ENCODE measurements around the gene MITF. TPM values are rescaled to one million over a fixed set of nuclear protein-coding genes. Genes with fewer than 3 reads are reported as not detected.

Gene MITF
- total RNA-seq, 4 donors from 2014 or later = 12.2 to 20.9 (median 17.1) TPM

- no peaks in the 10 kb centered on the region for H3K36me3 ChIP-seq
- no peak overlapping the region for H3K4me3 ChIP-seq
- H3K9me3 ChIP-seq = no peaks in the 10 kb centered on the region
- WGBS, 2 donors (ENCODE audit: low coverage in 1 of 2) = 54 to 56% methylated on average over 3 of the region's 3 CpGs
- TF ChIP-seq EP300 (IDR thresholded peaks at IDR 0.05; ENCODE audit: low read depth) = no peak
- no peak for TF ChIP-seq POLR2A (IDR thresholded peaks at IDR 0.05)
- no peak for TF ChIP-seq CTCF (IDR thresholded peaks at IDR 0.05)
- TF ChIP-seq POLR2AphosphoS5 (IDR thresholded peaks at IDR 0.05) = no peak
- DNase-seq = no peak
- intact Hi-C loops (cut with DNase I; ENCODE audit: low total_unique reads) (no loop called here), in situ Hi-C loops (cut with MboI; ENCODE audit: low pct_ligation_motif_present in 1 of 4, low pct_unique_long_range_greater_than_20kb in 1 of 4, low sequenced_read_pairs in 3 of 4) (no loop called here)
- H3K27me3 ChIP-seq = no peaks in the 10 kb centered on the region
- H3K4me1 ChIP-seq = peaks cover 19 to 45% (median 30%) of the 10 kb centered on the region in 4 donors
- peak overlapping the region; percentile 63 to 80 (median 74) for H3K27ac ChIP-seq
Measured at GRCh38 chr3:69764121-69764741, 25.0 kb downstream of the MITF start.

- Histone ChIP-seq H3K36me3 (no peaks in the 10 kb centered on the region), H3K4me1 (peaks cover 19 to 45% (median 30%) of the 10 kb centered on the region in 4 donors), H3K27me3 (no peaks in the 10 kb centered on the region), H3K9me3 (no peaks in the 10 kb centered on the region), H3K27ac (peak overlapping the region; percentile 63 to 80 (median 74)), H3K4me3 (no peak overlapping the region)
- in situ Hi-C loops (cut with MboI; ENCODE audit: low pct_ligation_motif_present in 1 of 4, low pct_unique_long_range_greater_than_20kb in 1 of 4, low sequenced_read_pairs in 3 of 4) = no loop called here
- WGBS, 2 donors (ENCODE audit: low coverage in 1 of 2) = 73 to 74% methylated on average over 1 to 3 of the region's 3 CpGs
- intact Hi-C loops (cut with DNase I; ENCODE audit: low total_unique reads) = no loop called here
- DNase-seq = no peak
- no peak for TF ChIP-seq POLR2AphosphoS5 (IDR thresholded peaks at IDR 0.05)
Measured at GRCh38 chr3:69764861-69765260, 25.6 kb downstream of the MITF start.

- Histone ChIP-seq H3K27ac (peak overlapping the region in 1 of 4 donors; percentile 0), H3K4me1 (peaks cover 19 to 57% (median 31%) of the 10 kb centered on the region in 4 donors)
Measured at GRCh38 chr3:69766638-69767037, 27.4 kb downstream of the MITF start.

GRCh38 chr3:69767571-69767970 lies 28.3 kb downstream of the MITF start:
- intact Hi-C loops (cut with DNase I; ENCODE audit: low total_unique reads) (no loop called here), in situ Hi-C loops (cut with MboI; ENCODE audit: low pct_ligation_motif_present in 1 of 4, low pct_unique_long_range_greater_than_20kb in 1 of 4, low sequenced_read_pairs in 3 of 4) (no loop called here)
- H3K27ac ChIP-seq = peak overlapping the region in 2 of 4 donors; percentile 12 to 26
- H3K4me1 ChIP-seq = peaks cover 17 to 56% (median 26%) of the 10 kb centered on the region in 4 donors
- no peak for TF ChIP-seq POLR2AphosphoS5 (IDR thresholded peaks at IDR 0.05)
- no peak for TF ChIP-seq EP300 (IDR thresholded peaks at IDR 0.05; ENCODE audit: low read depth)
- TF ChIP-seq CTCF (IDR thresholded peaks at IDR 0.05) = no peak
- no peak for TF ChIP-seq POLR2A (IDR thresholded peaks at IDR 0.05)
- H3K27me3 ChIP-seq = no peaks in the 10 kb centered on the region
- DNase-seq = peak; percentile 26
- no peaks in the 10 kb centered on the region for H3K9me3 ChIP-seq
- no peak overlapping the region for H3K4me3 ChIP-seq
- H3K36me3 ChIP-seq = no peaks in the 10 kb centered on the region
- 51 to 66% methylated on average over 5 of the region's 5 CpGs for WGBS, 2 donors (ENCODE audit: low coverage in 1 of 2)

More at GRCh38 chr3:69766638-69767037, 27.4 kb downstream of the MITF start:
- Histone ChIP-seq H3K9me3 (no peaks in the 10 kb centered on the region), H3K4me3 (no peak overlapping the region), H3K36me3 (no peaks in the 10 kb centered on the region), H3K27me3 (no peaks in the 10 kb centered on the region)
- intact Hi-C loops (cut with DNase I; ENCODE audit: low total_unique reads) = no loop called here
- 85% methylated on average over 3 of the region's 3 CpGs; no CpG with 5 or more reads in 1 of the 2 donors for WGBS, 2 donors (ENCODE audit: low coverage in 1 of 2)
- TF ChIP-seq CTCF (IDR thresholded peaks at IDR 0.05) = no peak
- DNase-seq = no peak
- in situ Hi-C loops (cut with MboI; ENCODE audit: low pct_ligation_motif_present in 1 of 4, low pct_unique_long_range_greater_than_20kb in 1 of 4, low sequenced_read_pairs in 3 of 4) = no loop called here

- H3K27me3 ChIP-seq = no peaks in the 10 kb centered on the region
- in situ Hi-C loops (cut with MboI; ENCODE audit: low pct_ligation_motif_present in 1 of 4, low pct_unique_long_range_greater_than_20kb in 1 of 4, low sequenced_read_pairs in 3 of 4) (no loop called here), intact Hi-C loops (cut with DNase I; ENCODE audit: low total_unique reads) (no loop called here)
- no peak overlapping the region for H3K27ac ChIP-seq
- no peaks in the 10 kb centered on the region for H3K36me3 ChIP-seq
- no peak for DNase-seq
- WGBS, 2 donors (ENCODE audit: low coverage in 1 of 2) = 82 to 86% methylated on average over 1 to 2 of the region's 2 CpGs
- peaks cover 10 to 49% (median 24%) of the 10 kb centered on the region in 4 donors for H3K4me1 ChIP-seq
- no peak for TF ChIP-seq POLR2AphosphoS5 (IDR thresholded peaks at IDR 0.05)
- TF ChIP-seq POLR2A (IDR thresholded peaks at IDR 0.05) = no peak
- TF ChIP-seq EP300 (IDR thresholded peaks at IDR 0.05; ENCODE audit: low read depth) = no peak
- no peaks in the 10 kb centered on the region for H3K9me3 ChIP-seq
- H3K4me3 ChIP-seq = no peak overlapping the region
Measured at GRCh38 chr3:69768438-69768837, 29.2 kb downstream of the MITF start.
